HepG2 (cell line): ENCODE measurements around the gene CCDC142. TPM values are rescaled to one million over a fixed set of nuclear protein-coding genes. Genes with fewer than 3 reads are reported as not detected.

Experiments used
- ARNT ChIP-seq: fragments of 450-650 bp; IDR thresholded peaks from 2 replicates; pipeline ENCODE4 v1.6.1; 2017
- CERS6 ChIP-seq: sonication (generic); formaldehyde crosslinking; IDR thresholded peaks from 2 replicates; pipeline ENCODE4 v1.5.0; 2020; ENCODE audit warnings: missing genetic modification reagents
- EP300 ChIP-seq, 3 experiments: sonication (generic) in 1 of 3; formaldehyde crosslinking in 1 of 3; IDR thresholded peaks; 2 replicates each; pipeline versions ENCODE4 v1.5.1 to v1.6.1; 2011 to 2020; ENCODE audit warnings: low read depth in 2 of 3, low read length in 2 of 3, borderline replicate concordance in 1 of 3, improper control_type of control experiment in 1 of 3, mild to moderate bottlenecking in 1 of 3, missing genetic modification reagents in 1 of 3, moderate library complexity in 1 of 3
- HIVEP1 ChIP-seq: sonication (generic); formaldehyde crosslinking; IDR thresholded peaks from 2 replicates; pipeline ENCODE4 v1.4.0; 2020; ENCODE audit warnings: mild to moderate bottlenecking, missing genetic modification reagents
- HMG20A ChIP-seq: IDR thresholded peaks from 2 replicates; pipeline ENCODE4 v1.6.1; 2016; ENCODE audit warnings: borderline replicate concordance
- HNRNPL ChIP-seq: fragments of 200-400 bp; formaldehyde crosslinking; IDR thresholded peaks from 2 replicates; pipeline ENCODE4 v1.6.1; 2017; ENCODE audit warnings: mild to moderate bottlenecking, low read depth, low read length
- KLF13 ChIP-seq: sonication (generic); formaldehyde crosslinking; IDR thresholded peaks from 2 replicates; pipeline ENCODE4 v1.4.0; 2020; ENCODE audit warnings: mild to moderate bottlenecking, missing genetic modification reagents
- MED8 ChIP-seq: sonication (generic); formaldehyde crosslinking; IDR thresholded peaks from 2 replicates; pipeline ENCODE4 v1.8.1; 2023; ENCODE audit warnings: mild to moderate bottlenecking, missing genetic modification reagents; ENCODE audit not compliant: insufficient replicate concordance
- RCOR2 ChIP-seq: IDR thresholded peaks from 2 replicates; pipeline ENCODE4 v1.6.1; 2016; ENCODE audit warnings: missing biosample characterization, missing genetic modification reagents
- REST ChIP-seq, 2 experiments: IDR thresholded peaks; 2 replicates each; pipeline ENCODE4 v1.6.1; 2011 to 2012; ENCODE audit warnings: low read length in 2 of 2, borderline replicate concordance in 1 of 2, low read depth in 1 of 2, mild to moderate bottlenecking in 1 of 2, moderate library complexity in 1 of 2
- ZBTB2 ChIP-seq: sonication (generic); formaldehyde crosslinking; IDR thresholded peaks from 2 replicates; pipeline ENCODE4 v1.8.0; 2022; ENCODE audit warnings: low read depth, missing genetic modification reagents
- ZNF335 ChIP-seq: sonication (generic); formaldehyde crosslinking; IDR thresholded peaks from 2 replicates; pipeline ENCODE4 v1.4.0; 2020; ENCODE audit warnings: missing genetic modification reagents
- ZUFSP ChIP-seq: sonication (generic); formaldehyde crosslinking; IDR thresholded peaks from 2 replicates; pipeline ENCODE4 v1.9.0; 2021; ENCODE audit warnings: missing genetic modification reagents, mild to moderate bottlenecking, borderline replicate concordance
- polyA plus RNA-seq, 8 experiments: library from polyadenylated mRNA; depleted of rRNA in 3 of 8; stranded (reverse) in 7 of 8; unstranded in 1 of 8; fragments of >200 nt; fragmentation: Illumina TruSeq in 4 of 8; extraction: Trizol in 4 of 8; gene quantifications; 2 replicates each; pipeline versions ENCODE4 v1.2.1 to v1.2.3, GENCODE V29; 2011 to 2016; ENCODE audit warnings: low read depth in 4 of 8, missing spikeins in 1 of 8, mixed read lengths in 1 of 8; ENCODE audit not compliant: insufficient read depth in 1 of 8
- total RNA-seq, 5 experiments: library from RNA; depleted of rRNA; stranded (reverse); fragments of >200 nt; fragmentation: Illumina TruSeq; extraction: Trizol; gene quantifications; 2 replicates each; pipeline ENCODE4 v1.2.3, GENCODE V29; 2016; ENCODE audit warnings: low read depth in 1 of 5
- TF ChIP-seq, protein P1 (sequence below): sonication (generic); formaldehyde crosslinking; IDR thresholded peaks from 2 replicates; pipeline ENCODE4 v1.5.0; 2020; ENCODE audit warnings: mild to moderate bottlenecking, missing genetic modification reagents, moderate library complexity

The CCDC142 gene
- total and polyA plus RNA-seq, 2 of the 13 experiments (the other 11 are each of a cell fraction or from before 2014, with no cell fraction given) = 14.7 to 30.4 TPM

- TF ChIP-seq REST (IDR thresholded peaks at IDR 0.05; ENCODE audit: borderline replicate concordance in 1 of 2, low read depth in 1 of 2, low read length in 2 of 2) (peak in 1 of 2 experiments; percentile 62; a peak in 1 of 4 replicates), EP300 (IDR thresholded peaks at IDR 0.05; ENCODE audit: low read depth in 2 of 2, low read length in 2 of 2) (0 out of 4 replicates have a peak, but pooled peaks of 1 of the 2 experiments have one; percentile 31), EP300 (CRISPR knock-in tag; IDR thresholded peaks at IDR 0.05; ENCODE audit: borderline replicate concordance) (0 out of 2 replicates have a peak, but pooled peaks have one; percentile 30), ZUFSP (CRISPR knock-in tag) (no peak), HNRNPL (0 out of 2 replicates have a peak, but pooled peaks have one; percentile 67), RCOR2 (peak; percentile 16; the same call in 1 of the 2 replicates), ZNF335 (CRISPR knock-in tag) (peak; percentile 93), HMG20A (CRISPR knock-in tag) (0 out of 2 replicates have a peak, but pooled peaks have one; percentile 6), MED8 (CRISPR knock-in tag) (peak; percentile 91), ZBTB2 (CRISPR knock-in tag) (peak; percentile 81), HIVEP1 (peak; percentile 68), ARNT (no peak), CERS6 (CRISPR knock-in tag) (no peak), KLF13 (CRISPR knock-in tag) (no peak)
- TF ChIP-seq, protein P1, sequence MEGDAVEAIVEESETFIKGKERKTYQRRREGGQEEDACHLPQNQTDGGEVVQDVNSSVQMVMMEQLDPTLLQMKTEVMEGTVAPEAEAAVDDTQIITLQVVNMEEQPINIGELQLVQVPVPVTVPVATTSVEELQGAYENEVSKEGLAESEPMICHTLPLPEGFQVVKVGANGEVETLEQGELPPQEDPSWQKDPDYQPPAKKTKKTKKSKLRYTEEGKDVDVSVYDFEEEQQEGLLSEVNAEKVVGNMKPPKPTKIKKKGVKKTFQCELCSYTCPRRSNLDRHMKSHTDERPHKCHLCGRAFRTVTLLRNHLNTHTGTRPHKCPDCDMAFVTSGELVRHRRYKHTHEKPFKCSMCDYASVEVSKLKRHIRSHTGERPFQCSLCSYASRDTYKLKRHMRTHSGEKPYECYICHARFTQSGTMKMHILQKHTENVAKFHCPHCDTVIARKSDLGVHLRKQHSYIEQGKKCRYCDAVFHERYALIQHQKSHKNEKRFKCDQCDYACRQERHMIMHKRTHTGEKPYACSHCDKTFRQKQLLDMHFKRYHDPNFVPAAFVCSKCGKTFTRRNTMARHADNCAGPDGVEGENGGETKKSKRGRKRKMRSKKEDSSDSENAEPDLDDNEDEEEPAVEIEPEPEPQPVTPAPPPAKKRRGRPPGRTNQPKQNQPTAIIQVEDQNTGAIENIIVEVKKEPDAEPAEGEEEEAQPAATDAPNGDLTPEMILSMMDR (CRISPR knock-in tag) = peak; percentile 99
These were observed at the start of gene CCDC142, which contains the start of gene TTC31 (continued) for GRCh38 chr2:74482801-74483674.
